ENCODE data around the gene VIL1.

Gene VIL1

DNA sequence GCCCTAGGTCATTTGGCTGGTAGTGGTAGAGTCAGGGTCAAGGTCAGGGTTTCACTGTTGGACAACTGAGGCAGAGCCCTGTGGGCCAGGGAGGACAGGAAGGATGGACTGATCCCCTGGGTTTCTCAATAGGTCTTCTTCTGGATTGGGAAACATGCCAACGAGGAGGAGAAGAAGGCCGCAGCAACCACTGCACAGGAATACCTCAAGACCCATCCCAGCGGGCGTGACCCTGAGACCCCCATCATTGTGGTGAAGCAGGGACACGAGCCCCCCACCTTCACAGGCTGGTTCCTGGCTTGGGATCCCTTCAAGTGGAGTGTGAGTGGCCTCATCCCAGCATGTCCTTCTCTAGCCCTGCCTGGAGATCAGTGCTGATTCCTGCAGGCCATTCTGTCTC lies 18.1 kb downstream of the VIL1 start:
- TF ChIP-seq, protein P1, sequence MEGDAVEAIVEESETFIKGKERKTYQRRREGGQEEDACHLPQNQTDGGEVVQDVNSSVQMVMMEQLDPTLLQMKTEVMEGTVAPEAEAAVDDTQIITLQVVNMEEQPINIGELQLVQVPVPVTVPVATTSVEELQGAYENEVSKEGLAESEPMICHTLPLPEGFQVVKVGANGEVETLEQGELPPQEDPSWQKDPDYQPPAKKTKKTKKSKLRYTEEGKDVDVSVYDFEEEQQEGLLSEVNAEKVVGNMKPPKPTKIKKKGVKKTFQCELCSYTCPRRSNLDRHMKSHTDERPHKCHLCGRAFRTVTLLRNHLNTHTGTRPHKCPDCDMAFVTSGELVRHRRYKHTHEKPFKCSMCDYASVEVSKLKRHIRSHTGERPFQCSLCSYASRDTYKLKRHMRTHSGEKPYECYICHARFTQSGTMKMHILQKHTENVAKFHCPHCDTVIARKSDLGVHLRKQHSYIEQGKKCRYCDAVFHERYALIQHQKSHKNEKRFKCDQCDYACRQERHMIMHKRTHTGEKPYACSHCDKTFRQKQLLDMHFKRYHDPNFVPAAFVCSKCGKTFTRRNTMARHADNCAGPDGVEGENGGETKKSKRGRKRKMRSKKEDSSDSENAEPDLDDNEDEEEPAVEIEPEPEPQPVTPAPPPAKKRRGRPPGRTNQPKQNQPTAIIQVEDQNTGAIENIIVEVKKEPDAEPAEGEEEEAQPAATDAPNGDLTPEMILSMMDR (IDR thresholded peaks at IDR 0.05; ENCODE audit: control insufficient read depth, extremely low read depth, insufficient read depth) = no peak
- H3K4me3 ChIP-seq (ENCODE audit: low read depth, low read length) = no peak overlapping the region
- no peak for DNase-seq (ENCODE audit: low read depth)

DNA sequence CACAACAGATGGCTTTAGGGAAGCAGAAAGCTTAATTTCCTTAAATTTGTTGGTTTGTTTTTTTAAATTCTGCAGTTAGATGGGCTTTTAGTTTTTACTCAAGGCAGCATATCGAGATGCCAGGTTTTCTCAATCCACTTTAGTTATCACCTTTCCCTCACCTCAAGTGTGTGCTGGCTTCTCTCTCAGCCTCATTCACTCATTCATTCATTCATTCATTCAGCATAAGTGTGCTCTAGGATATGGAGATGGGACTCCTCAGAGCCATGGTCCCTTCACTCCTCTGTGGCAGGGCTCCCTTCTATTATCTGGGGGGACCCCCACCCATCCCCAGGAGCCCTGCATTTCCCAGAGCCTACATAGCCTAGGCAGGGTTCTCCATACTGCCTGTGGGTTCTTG lies 19.0 kb downstream of the VIL1 start:
- H3K4me3 ChIP-seq (ENCODE audit: low read depth, low read length) = no peak overlapping the region
- TF ChIP-seq, protein P1 (IDR thresholded peaks at IDR 0.05; ENCODE audit: control insufficient read depth, extremely low read depth, insufficient read depth) = no peak
- DNase-seq (ENCODE audit: low read depth) = no peak

DNA sequence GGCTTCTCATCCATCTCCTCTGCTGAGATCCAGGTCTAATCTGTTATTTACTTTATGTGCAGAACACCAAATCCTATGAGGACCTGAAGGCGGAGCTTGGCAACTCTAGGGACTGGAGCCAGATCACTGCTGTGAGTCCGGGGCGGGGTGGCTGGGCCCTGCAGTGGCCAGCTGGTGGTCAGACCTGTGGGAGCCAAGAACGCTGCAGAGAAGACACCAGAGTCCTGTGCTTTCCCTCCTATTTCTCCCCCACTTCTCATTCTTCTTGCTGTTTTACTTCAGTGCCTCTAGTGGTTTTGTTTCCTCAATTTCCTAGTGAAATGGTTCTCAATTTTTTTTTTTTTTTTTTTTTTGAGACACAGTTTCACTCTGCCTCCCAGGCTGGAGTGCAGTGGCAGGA lies 19.7 kb downstream of the VIL1 start:
- DNase-seq (ENCODE audit: low read depth) = peak; percentile 21
- TF ChIP-seq, protein P1 (IDR thresholded peaks at IDR 0.05; ENCODE audit: control insufficient read depth, extremely low read depth, insufficient read depth) = no peak
- no peak overlapping the region for H3K4me3 ChIP-seq (ENCODE audit: low read depth, low read length)

DNA sequence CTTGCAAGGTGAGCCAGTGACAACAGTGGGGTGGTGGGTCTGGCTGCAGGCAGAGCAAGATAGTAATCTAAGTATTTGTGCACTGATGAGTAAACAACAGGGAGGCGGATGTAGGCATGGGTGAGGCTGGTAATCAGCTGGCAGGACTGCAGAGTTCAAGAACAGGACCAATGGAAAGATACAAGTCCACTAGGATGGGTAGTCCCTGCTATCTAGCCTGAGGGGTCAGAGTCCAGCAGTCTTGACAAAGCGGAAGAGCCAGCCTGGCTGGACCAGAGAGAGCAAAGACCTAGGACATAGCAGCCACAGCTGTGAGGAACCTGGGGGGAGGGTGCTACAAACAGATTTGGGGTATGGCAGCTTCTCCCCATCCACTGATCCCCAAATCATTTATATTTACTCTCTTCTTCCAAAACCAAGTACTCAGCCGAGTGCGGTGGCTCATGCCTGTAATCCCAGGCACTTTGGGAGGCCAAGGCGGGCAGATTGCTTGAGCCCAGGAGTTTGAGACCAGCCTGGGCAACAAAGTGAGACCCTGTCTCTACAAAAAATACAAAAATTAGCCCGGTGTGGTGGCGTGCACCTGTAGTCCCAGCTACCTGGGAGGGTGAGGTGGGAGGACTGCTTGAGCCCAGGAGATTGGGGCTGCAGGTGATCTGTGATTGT lies 25.9 kb downstream of the VIL1 start:
- peak; percentile 96 for DNase-seq (ENCODE audit: low read depth)
- H3K4me3 ChIP-seq (ENCODE audit: low read depth, low read length) = no peak overlapping the region
- TF ChIP-seq, protein P1 (IDR thresholded peaks at IDR 0.05; ENCODE audit: control insufficient read depth, extremely low read depth, insufficient read depth) = no peak

DNA sequence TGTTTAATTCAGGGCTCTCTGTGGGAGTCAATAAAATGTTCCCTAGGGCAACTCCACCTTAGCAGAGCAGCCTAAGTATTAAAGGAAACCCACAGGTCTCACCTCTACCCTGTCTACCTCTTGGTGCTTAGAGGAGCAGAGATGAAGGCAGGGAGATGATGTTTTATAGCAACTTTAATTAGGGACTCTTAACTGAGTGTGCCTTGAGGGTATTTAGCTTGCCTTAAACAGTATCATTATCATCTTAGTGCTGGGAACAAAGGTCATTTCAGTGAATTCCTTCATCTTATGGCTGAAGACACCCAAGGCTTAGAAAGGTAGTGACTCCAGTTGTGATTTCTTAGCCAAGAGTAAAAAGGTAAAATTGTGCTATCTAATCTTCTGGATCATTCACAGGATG lies 26.7 kb downstream of the VIL1 start:
- TF ChIP-seq, protein P1 (IDR thresholded peaks at IDR 0.05; ENCODE audit: control insufficient read depth, extremely low read depth, insufficient read depth) = no peak
- no peak overlapping the region for H3K4me3 ChIP-seq (ENCODE audit: low read depth, low read length)
- no peak for DNase-seq (ENCODE audit: low read depth)

DNA sequence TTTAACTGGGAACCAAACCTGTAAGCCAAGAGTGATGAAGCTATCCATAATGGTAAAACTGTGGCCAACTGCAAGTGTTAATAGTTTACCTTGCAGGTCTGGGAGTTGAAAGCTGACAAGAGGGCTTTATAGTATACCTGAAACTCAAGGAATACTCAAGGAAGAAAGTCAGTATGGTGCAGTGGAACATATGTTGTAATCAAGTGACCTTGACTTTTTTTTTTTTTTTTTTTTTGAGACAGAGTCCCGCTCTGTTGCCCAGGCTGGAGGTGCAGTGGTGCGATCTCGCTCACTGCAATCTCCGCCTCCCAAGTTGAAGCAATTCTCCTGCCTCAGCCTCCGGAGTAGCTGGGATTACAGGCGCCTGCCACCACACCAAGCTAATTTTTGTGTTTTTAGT lies 27.6 kb downstream of the VIL1 start:
- TF ChIP-seq, protein P1 (IDR thresholded peaks at IDR 0.05; ENCODE audit: control insufficient read depth, extremely low read depth, insufficient read depth) = no peak
- H3K4me3 ChIP-seq (ENCODE audit: low read depth, low read length) = no peak overlapping the region
- no peak for DNase-seq (ENCODE audit: low read depth)

DNA sequence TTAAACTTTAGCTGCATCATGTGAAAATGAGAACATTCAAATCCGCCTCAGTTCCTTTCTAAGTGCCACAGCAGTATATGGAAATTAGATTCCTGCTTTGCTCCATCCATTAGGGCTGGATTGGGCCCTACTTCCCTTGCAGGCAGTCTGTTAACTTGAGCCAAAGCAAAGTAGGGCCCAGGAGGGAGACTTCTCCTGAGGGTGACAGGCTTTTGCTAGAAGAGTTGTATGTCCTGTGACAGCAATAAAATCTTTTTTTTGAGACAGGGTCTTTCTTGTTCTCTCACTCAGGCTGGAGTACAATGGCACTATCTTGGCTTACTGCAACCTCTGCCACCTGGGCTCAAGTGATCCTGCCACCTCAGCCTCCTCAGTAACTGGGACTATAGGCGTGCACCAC lies 28.1 kb downstream of the VIL1 start:
- TF ChIP-seq, protein P1 (IDR thresholded peaks at IDR 0.05; ENCODE audit: control insufficient read depth, extremely low read depth, insufficient read depth) = no peak
- H3K4me3 ChIP-seq (ENCODE audit: low read depth, low read length) = no peak overlapping the region
- DNase-seq (ENCODE audit: low read depth) = no peak

Measured in LNCaP clone FGC (cell line).